Ishikawa (cell line): Measurements from ENCODE around the gene NAA11.

ENCODE experiments used
- CEBPB ChIP-seq: IDR thresholded peaks from 2 replicates; pipeline ENCODE4 v1.6.1; 2012
- CREB1 ChIP-seq: IDR thresholded peaks from 2 replicates; pipeline ENCODE4 v1.6.1; 2012; ENCODE audit warnings: low read depth
- EGR1 ChIP-seq: IDR thresholded peaks from 2 replicates; pipeline ENCODE4 v1.6.1; 2012
- EP300 ChIP-seq: IDR thresholded peaks from 2 replicates; pipeline ENCODE4 v1.6.1; 2012; ENCODE audit warnings: borderline replicate concordance
- FOXM1 ChIP-seq: IDR thresholded peaks from 2 replicates; pipeline ENCODE4 v1.6.1; 2012; ENCODE audit warnings: low read depth, borderline replicate concordance
- MAX ChIP-seq: IDR thresholded peaks from 2 replicates; pipeline ENCODE4 v1.6.1; 2012
- NFIC ChIP-seq: IDR thresholded peaks from 2 replicates; pipeline ENCODE4 v1.6.1; 2012
- RAD21 ChIP-seq: IDR thresholded peaks from 2 replicates; pipeline ENCODE4 v1.6.1; 2012; ENCODE audit warnings: low read depth
- REST ChIP-seq: IDR thresholded peaks from 2 replicates; pipeline ENCODE4 v1.6.1; 2012; ENCODE audit warnings: low read depth, mild to moderate bottlenecking
- TAF1 ChIP-seq: IDR thresholded peaks from 2 replicates; pipeline ENCODE4 v1.6.1; 2012; ENCODE audit warnings: low read depth, mild to moderate bottlenecking
- TCF12 ChIP-seq: IDR thresholded peaks from 2 replicates; pipeline ENCODE4 v1.6.1; 2012; ENCODE audit warnings: low read depth
- TEAD4 ChIP-seq: IDR thresholded peaks from 2 replicates; pipeline ENCODE4 v1.6.1; 2012
- YY1 ChIP-seq: IDR thresholded peaks from 2 replicates; pipeline ENCODE4 v1.6.1; 2012; ENCODE audit warnings: low read depth
- ZBTB7A ChIP-seq: IDR thresholded peaks from 2 replicates; pipeline ENCODE4 v1.6.1; 2012; ENCODE audit warnings: low read depth
- TF ChIP-seq, protein P1 (sequence below): IDR thresholded peaks from 2 replicates; pipeline ENCODE4 v1.6.1; 2012

Gene NAA11

DNA sequence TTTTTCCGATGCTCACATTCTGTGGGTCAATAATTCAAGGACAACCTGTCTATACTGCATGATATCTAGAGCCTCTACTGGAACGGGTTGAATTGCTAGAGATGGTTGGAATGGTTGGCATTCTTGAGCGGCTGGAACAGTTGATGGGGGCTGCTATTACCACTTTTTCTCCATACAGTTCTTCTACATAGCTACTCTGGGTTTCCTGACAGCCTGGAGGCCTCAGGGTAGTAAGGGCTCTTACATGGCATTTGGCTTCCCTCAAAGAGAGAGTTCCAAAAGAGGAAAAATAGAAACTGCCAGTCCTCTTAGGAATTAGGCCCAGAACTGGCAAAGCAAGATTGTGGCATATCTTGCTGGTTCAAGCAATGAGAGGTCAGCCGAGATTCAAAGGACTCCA lies 53.1 kb downstream of the NAA11 start:
- no peak for TF ChIP-seq MAX
- TF ChIP-seq TEAD4 = no peak

DNA sequence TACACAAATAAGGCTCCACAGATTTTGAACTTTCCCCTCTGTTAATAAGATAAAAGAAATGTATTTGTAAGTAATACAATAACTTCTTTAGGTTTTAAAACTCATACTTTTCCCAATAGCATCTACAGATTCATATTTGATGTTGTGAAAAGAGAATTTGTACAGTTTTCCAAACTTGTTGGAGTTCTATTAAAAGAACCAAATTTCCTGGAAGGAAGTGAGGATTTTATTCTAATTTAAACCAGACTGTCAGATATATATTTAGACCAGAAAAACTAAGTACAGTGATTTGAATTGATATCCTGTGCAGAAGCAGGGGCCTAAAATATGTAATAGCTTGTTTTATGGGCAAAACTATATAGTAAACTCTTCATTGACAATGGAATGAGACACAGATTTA lies 53.7 kb downstream of the NAA11 start:
- TF ChIP-seq MAX (no peak), NFIC (no peak), RAD21 (no peak), REST (no peak), YY1 (no peak), CEBPB (no peak), EGR1 (no peak), EP300 (no peak), TEAD4 (no peak), CREB1 (no peak), FOXM1 (no peak), ZBTB7A (no peak), TCF12 (no peak), TAF1 (no peak)
- TF ChIP-seq, protein P1, sequence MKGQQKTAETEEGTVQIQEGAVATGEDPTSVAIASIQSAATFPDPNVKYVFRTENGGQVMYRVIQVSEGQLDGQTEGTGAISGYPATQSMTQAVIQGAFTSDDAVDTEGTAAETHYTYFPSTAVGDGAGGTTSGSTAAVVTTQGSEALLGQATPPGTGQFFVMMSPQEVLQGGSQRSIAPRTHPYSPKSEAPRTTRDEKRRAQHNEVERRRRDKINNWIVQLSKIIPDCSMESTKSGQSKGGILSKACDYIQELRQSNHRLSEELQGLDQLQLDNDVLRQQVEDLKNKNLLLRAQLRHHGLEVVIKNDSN = no peak

DNA sequence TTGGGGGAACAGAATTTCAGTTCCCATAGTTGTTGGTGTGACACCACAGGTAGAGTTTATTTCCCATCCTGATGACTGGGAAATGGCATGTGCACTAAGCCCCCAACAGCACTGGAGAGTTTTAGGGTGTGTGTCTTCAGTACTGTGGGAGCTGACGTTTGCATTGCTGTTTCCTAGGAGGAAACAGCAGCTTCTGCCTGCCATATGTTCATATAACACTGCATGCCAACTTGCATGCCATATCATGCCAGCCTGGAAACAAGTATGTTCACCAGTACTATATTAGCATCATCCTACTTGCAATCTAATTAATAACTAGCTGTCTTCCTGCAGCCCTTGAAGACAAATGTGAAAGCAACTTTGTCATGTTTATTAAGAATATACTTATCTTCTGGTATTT lies 58.2 kb downstream of the NAA11 start:
- TF ChIP-seq TEAD4 = no peak
- TF ChIP-seq RAD21 = no peak
- TF ChIP-seq ZBTB7A = no peak
- no peak for TF ChIP-seq YY1
- no peak for TF ChIP-seq TCF12
- no peak for TF ChIP-seq CREB1
- TF ChIP-seq TAF1 = no peak
- TF ChIP-seq REST = no peak
- no peak for TF ChIP-seq CEBPB
- TF ChIP-seq NFIC = no peak
- TF ChIP-seq MAX = no peak
- TF ChIP-seq EP300 = no peak
- TF ChIP-seq EGR1 = no peak
- TF ChIP-seq, protein P1 = no peak
